Trophoblast cell (in vitro differentiated cells and primary cell): ENCODE measurements around the gene MMP17.
A peak's percentile ranks its signal among the peaks of the same experiment; 100 is the strongest.

ENCODE experiments used
- DNase-seq, 2 donors: peaks; one replicate each; pipeline ENCODE4 v3.0.0-alpha.2; 2016
- H2AFZ ChIP-seq: 2 replicates; pipeline ENCODE4 v1.6.1; 2013; ENCODE audit warnings: low read length, moderate library complexity, mild to moderate bottlenecking; ENCODE audit not compliant: insufficient read depth, poor library complexity
- H2AK5ac ChIP-seq: 2 replicates; pipeline ENCODE4 v1.6.1; 2013; ENCODE audit warnings: mild to moderate bottlenecking, low read length
- H2BK120ac ChIP-seq: 2 replicates; pipeline ENCODE4 v1.6.1; 2013; ENCODE audit warnings: low read length, mild to moderate bottlenecking, moderate library complexity; ENCODE audit not compliant: insufficient read depth, poor library complexity
- H2BK12ac ChIP-seq: 2 replicates; pipeline ENCODE4 v1.6.1; 2013; ENCODE audit warnings: mild to moderate bottlenecking, low read length, moderate library complexity
- H2BK5ac ChIP-seq: 2 replicates; pipeline ENCODE4 v1.6.1; 2013; ENCODE audit warnings: low read length, low read depth, moderate library complexity, mild to moderate bottlenecking; ENCODE audit not compliant: poor library complexity
- H3K14ac ChIP-seq: 2 replicates; pipeline ENCODE4 v1.6.1; 2013; ENCODE audit warnings: mild to moderate bottlenecking, low read length
- H3K18ac ChIP-seq: 2 replicates; pipeline ENCODE4 v1.6.1; 2013; ENCODE audit warnings: mild to moderate bottlenecking, low read length
- H3K23ac ChIP-seq: 2 replicates; pipeline ENCODE4 v1.6.1; 2013; ENCODE audit warnings: low read length
- H3K27ac ChIP-seq: 2 replicates; pipeline ENCODE4 v1.5.1; 2013; ENCODE audit warnings: low read depth, mild to moderate bottlenecking, inconsistent platforms, low read length, moderate library complexity
- H3K27me3 ChIP-seq: 2 replicates; pipeline ENCODE4 v1.6.1; 2013; ENCODE audit warnings: inconsistent platforms, mild to moderate bottlenecking, low read length, moderate library complexity; ENCODE audit not compliant: insufficient read depth
- H3K36me3 ChIP-seq, 2 experiments: 1 replicate in 1 of 2; 2 replicates in 1 of 2; pipeline ENCODE4 v1.6.1; 2013; ENCODE audit warnings: low read length in 2 of 2, mild to moderate bottlenecking in 2 of 2, moderate library complexity in 1 of 2; ENCODE audit not compliant: insufficient read depth in 2 of 2, control insufficient read depth in 1 of 2
- H3K4ac ChIP-seq: 2 replicates; pipeline ENCODE4 v1.6.1; 2013; ENCODE audit warnings: low read depth, mild to moderate bottlenecking, low read length, moderate library complexity
- H3K4me1 ChIP-seq, 2 experiments: 1 replicate in 1 of 2; 2 replicates in 1 of 2; pipeline ENCODE4 v1.6.1; 2013; ENCODE audit warnings: low read length in 2 of 2, mild to moderate bottlenecking in 2 of 2, moderate library complexity in 1 of 2; ENCODE audit not compliant: insufficient read depth in 2 of 2, control insufficient read depth in 1 of 2
- H3K4me2 ChIP-seq: 2 replicates; pipeline ENCODE4 v1.6.1; 2013; ENCODE audit warnings: inconsistent platforms, mild to moderate bottlenecking, low read length, moderate library complexity
- H3K4me3 ChIP-seq: 2 replicates; pipeline ENCODE4 v1.5.1; 2013; ENCODE audit warnings: mild to moderate bottlenecking, low read depth, low read length, inconsistent platforms
- H3K79me1 ChIP-seq: one replicate; pipeline ENCODE4 v1.6.1; 2013; ENCODE audit warnings: low read length
- H3K79me2 ChIP-seq: 2 replicates; pipeline ENCODE4 v1.6.1; 2013; ENCODE audit warnings: low read length, mild to moderate bottlenecking; ENCODE audit not compliant: control insufficient read depth, insufficient read depth, poor library complexity
- H3K9ac ChIP-seq: 2 replicates; pipeline ENCODE4 v1.6.1; 2013; ENCODE audit warnings: mild to moderate bottlenecking, low read length
- H3K9me3 ChIP-seq: 2 replicates; pipeline ENCODE4 v1.6.1; 2013; ENCODE audit warnings: low read depth, mild to moderate bottlenecking, control low read depth, inconsistent platforms, low read length; ENCODE audit not compliant: insufficient read depth
- H4K12ac ChIP-seq: 2 replicates; pipeline ENCODE4 v1.6.1; 2013; ENCODE audit warnings: low read depth, mild to moderate bottlenecking, low read length, moderate library complexity
- H4K8ac ChIP-seq: 2 replicates; pipeline ENCODE4 v1.6.1; 2013; ENCODE audit warnings: low read depth, mild to moderate bottlenecking, low read length, moderate library complexity
- H4K91ac ChIP-seq: one replicate; pipeline ENCODE4 v1.6.1; 2013; ENCODE audit warnings: low read depth, mild to moderate bottlenecking, low read length, moderate library complexity
- WGBS: extraction: QIAGEN DNeasy Blood & Tissue Kit; methylation state at CpG from one replicate; pipeline ENCODE4 v1.1.7; 2013; ENCODE audit warnings: missing lambda C conversion rate; ENCODE audit not compliant: insufficient read length, insufficient coverage; ENCODE audit errors: extremely low coverage; 5-methylcytosine and 5-hydroxymethylcytosine counted together

Gene MMP17

GRCh38 chr12:131784909-131785762, 43.1 kb upstream of the MMP17 start:
- Histone ChIP-seq H3K9me3 (no peaks in the 10 kb centered on the region), H4K12ac (no peak overlapping the region), H3K27ac (no peak overlapping the region), H3K18ac (no peak overlapping the region), H3K4ac (no peak overlapping the region), H2BK120ac (peak overlapping the region; percentile 29), H3K79me2 (no peaks in the 10 kb centered on the region), H3K27me3 (no peaks in the 10 kb centered on the region), H3K4me1 (peaks cover 4 to 7% of the 10 kb centered on the region in 2 experiments), H2AFZ (no peak overlapping the region), H2BK5ac (no peak overlapping the region), H3K79me1 (no peaks in the 10 kb centered on the region), H2AK5ac (no peak overlapping the region), H2BK12ac (peak overlapping the region; percentile 85), H3K36me3 (peaks cover 34 to 49% of the 10 kb centered on the region in 2 experiments), H4K8ac (no peak overlapping the region), H3K23ac (no peak overlapping the region), H4K91ac (no peak overlapping the region), H3K14ac (no peak overlapping the region), H3K9ac (no peak overlapping the region), H3K4me3 (no peak overlapping the region), H3K4me2 (no peak overlapping the region)
- no CpG with 5 or more reads among the region's 30 CpGs for WGBS
- no peak for DNase-seq

DNA sequence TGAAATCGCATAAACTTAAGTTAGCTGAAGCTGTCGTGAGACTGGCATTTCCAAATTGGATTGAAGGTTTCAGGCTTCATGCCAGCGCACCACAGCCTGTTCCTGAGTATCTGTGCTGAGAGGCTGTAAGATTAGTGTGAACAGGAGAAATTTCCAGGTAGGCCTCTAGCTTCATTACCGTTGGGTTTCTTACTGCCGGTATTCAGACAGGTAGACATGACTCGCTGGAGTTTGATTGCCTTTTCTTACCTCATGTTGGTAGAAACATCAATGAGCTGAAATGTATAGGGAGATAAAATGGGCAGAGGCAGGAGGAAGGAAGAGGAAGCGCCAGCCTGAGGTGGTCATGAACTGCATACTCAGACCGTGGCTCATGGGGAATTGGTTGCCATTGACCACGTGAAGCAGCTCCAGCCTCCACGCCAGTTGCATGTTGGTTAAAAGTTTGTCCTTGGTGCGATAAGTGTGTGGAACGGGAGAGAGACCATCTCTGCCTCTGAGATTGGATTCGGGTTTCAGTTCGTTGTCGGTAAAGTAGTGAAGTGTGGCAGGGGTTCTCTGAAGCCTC, 42.3 kb upstream of the MMP17 start:
- DNase-seq = no peak
- H2AK5ac ChIP-seq = no peak overlapping the region
- H4K8ac ChIP-seq = no peak overlapping the region
- H3K23ac ChIP-seq = no peak overlapping the region
- H3K18ac ChIP-seq = no peak overlapping the region
- H4K91ac ChIP-seq = no peak overlapping the region
- H3K27ac ChIP-seq = no peak overlapping the region
- no peak overlapping the region for H2BK5ac ChIP-seq
- peaks cover 4 to 7% of the 10 kb centered on the region in 2 experiments for H3K4me1 ChIP-seq
- no peaks in the 10 kb centered on the region for H3K27me3 ChIP-seq
- no peaks in the 10 kb centered on the region for H3K79me1 ChIP-seq
- peaks cover 35 to 49% of the 10 kb centered on the region in 2 experiments for H3K36me3 ChIP-seq
- no peak overlapping the region for H2AFZ ChIP-seq
- H3K4ac ChIP-seq = no peak overlapping the region
- no peak overlapping the region for H3K9ac ChIP-seq
- no peak overlapping the region for H2BK120ac ChIP-seq
- H3K4me2 ChIP-seq = no peak overlapping the region
- WGBS = no CpG with 5 or more reads among the region's 15 CpGs
- no peak overlapping the region for H3K14ac ChIP-seq
- no peaks in the 10 kb centered on the region for H3K9me3 ChIP-seq
- no peaks in the 10 kb centered on the region for H3K79me2 ChIP-seq
- no peak overlapping the region for H2BK12ac ChIP-seq
- H4K12ac ChIP-seq = no peak overlapping the region
- no peak overlapping the region for H3K4me3 ChIP-seq

DNA sequence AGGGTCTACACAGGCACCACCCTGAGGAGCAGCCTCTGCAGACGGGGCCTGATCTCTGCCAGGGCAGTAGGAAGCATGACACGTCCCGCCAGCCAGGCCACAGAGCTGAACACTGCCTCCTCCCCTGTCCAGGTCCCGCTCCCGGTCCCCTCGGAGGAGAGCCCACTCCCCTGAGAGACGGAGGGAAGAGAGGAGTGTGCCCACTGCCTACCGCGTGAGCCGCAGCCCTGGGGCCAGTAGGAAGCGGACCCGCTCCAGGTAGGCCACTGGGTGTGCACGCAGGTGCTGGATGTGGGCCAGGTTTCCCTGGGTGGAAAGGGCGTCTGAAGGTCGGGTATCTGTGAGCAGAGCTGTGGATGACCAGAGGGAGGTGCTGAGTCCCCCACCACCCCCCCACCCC, 41.9 kb upstream of the MMP17 start:
- WGBS = no CpG with 5 or more reads among the region's 15 CpGs
- Histone ChIP-seq H2BK120ac (no peak overlapping the region), H2AK5ac (peak overlapping the region; percentile 18), H3K36me3 (peaks cover 35 to 48% of the 10 kb centered on the region in 2 experiments), H3K4ac (no peak overlapping the region), H2AFZ (no peak overlapping the region), H3K79me2 (no peaks in the 10 kb centered on the region), H3K9me3 (no peaks in the 10 kb centered on the region), H3K27ac (no peak overlapping the region), H3K14ac (no peak overlapping the region), H3K79me1 (no peaks in the 10 kb centered on the region), H4K91ac (no peak overlapping the region), H4K12ac (no peak overlapping the region), H3K9ac (no peak overlapping the region), H4K8ac (no peak overlapping the region), H3K23ac (no peak overlapping the region), H3K4me2 (no peak overlapping the region), H2BK12ac (no peak overlapping the region), H3K4me3 (no peak overlapping the region), H3K18ac (no peak overlapping the region), H3K27me3 (no peaks in the 10 kb centered on the region), H2BK5ac (no peak overlapping the region), H3K4me1 (peaks cover 4 to 7% of the 10 kb centered on the region in 2 experiments)
- no peak for DNase-seq

DNA sequence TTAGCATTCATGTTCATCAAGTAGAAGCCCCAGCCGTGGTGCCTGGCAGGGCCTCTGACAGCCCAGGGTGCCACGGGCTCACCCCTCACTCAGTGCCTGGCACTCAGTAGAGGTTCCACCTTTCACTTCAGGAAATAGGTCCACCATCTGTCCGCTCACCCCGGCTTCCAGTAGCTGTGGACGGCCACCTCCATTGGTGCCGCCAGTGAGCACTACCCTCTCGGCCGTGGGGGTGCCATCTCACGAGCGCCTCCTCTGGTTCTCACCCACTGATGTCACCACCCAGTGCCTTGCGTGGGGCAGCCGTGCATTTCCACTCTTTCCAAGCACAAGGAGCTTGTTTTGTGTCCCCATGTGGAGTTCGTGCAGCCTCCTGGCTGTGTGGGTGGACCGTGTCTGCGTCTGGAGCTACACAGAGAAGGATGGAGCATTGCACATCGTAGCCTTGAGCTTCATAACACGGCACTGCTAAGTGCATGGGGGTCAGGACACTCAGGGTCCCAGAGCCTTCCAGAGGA, 41.0 kb upstream of the MMP17 start:
- Histone ChIP-seq H3K14ac (no peak overlapping the region), H3K79me2 (no peaks in the 10 kb centered on the region)
- WGBS = no CpG with 5 or more reads among the region's 17 CpGs

More for the DNA sequence above, 41.0 kb upstream of the MMP17 start:
- H3K79me1 ChIP-seq = no peaks in the 10 kb centered on the region
- H3K27ac ChIP-seq = no peak overlapping the region
- H3K4me3 ChIP-seq = peak overlapping the region; percentile 16
- peaks cover 36 to 48% of the 10 kb centered on the region in 2 experiments for H3K36me3 ChIP-seq
- no peak overlapping the region for H2BK12ac ChIP-seq
- no peak overlapping the region for H4K91ac ChIP-seq
- no peaks in the 10 kb centered on the region for H3K27me3 ChIP-seq
- no peak overlapping the region for H2AK5ac ChIP-seq
- H4K12ac ChIP-seq = no peak overlapping the region
- peaks cover 4% of the 10 kb centered on the region for H3K9me3 ChIP-seq
- no peak for DNase-seq
- no peak overlapping the region for H2AFZ ChIP-seq
- H3K23ac ChIP-seq = no peak overlapping the region
- H3K9ac ChIP-seq = no peak overlapping the region
- H3K18ac ChIP-seq = no peak overlapping the region
- H2BK5ac ChIP-seq = no peak overlapping the region
- no peak overlapping the region for H2BK120ac ChIP-seq
- no peak overlapping the region for H4K8ac ChIP-seq
- H3K4ac ChIP-seq = no peak overlapping the region
- H3K4me1 ChIP-seq = peaks cover 4 to 7% of the 10 kb centered on the region in 2 experiments
- H3K4me2 ChIP-seq = no peak overlapping the region
